ENCODE data around the gene PCK2. TPM values are rescaled to one million over a fixed set of nuclear protein-coding genes. Genes with fewer than 3 reads are reported as not detected.

The PCK2 gene
- total RNA-seq, 2 experiments from 2014 or later: 57.4 to 60.3 TPM

- H3K36me3 Mint-ChIP-seq (ENCODE audit: low read depth): no peaks in the 10 kb centered on the region
- ChIA-PET POLR2A (no interaction called here), CTCF (interaction anchor here (1.2 to 1.3 kb wide), 2 partner anchors 10 to 24 kb away, joined by 3 to 4 read pairs; no protein-coding TSS in a partner anchor)
- DNase-seq: no peak
- H3K4me3 Mint-ChIP-seq: no peak overlapping the region
- H3K27me3 Mint-ChIP-seq: peaks cover 1% of the 10 kb centered on the region
- H3K4me1 Mint-ChIP-seq: peaks cover 22% of the 10 kb centered on the region
- no peak overlapping the region for H3K27ac Mint-ChIP-seq
- no peaks in the 10 kb centered on the region for H3K9me3 Mint-ChIP-seq
Observed at GRCh38 chr14:24084440-24084839, 9.7 kb upstream of the PCK2 start.

DNA sequence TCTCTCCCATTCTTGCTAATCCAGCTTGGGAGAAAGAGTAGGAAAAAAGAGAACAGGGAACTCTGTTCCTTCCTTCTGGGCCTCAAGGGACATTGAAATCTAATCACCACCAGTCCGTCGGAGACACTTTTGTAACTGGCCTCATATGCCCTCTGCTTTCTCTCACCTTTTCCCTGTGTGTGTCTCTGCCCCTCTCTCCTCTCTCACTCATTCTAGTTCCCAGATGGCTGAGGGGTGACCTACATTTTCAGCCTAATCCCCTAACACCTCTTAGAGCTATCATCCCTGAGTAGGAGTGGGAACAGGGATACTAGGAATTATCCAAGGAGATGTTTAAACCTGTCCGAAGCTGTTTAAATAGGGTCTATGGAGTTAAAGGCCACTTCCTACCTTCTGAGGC, 8.9 kb upstream of the PCK2 start:
- Mint-ChIP-seq H3K9me3 (no peaks in the 10 kb centered on the region), H3K27me3 (peaks cover 1% of the 10 kb centered on the region), H3K4me1 (peaks cover 18% of the 10 kb centered on the region), H3K27ac (no peak overlapping the region), H3K36me3 (ENCODE audit: low read depth) (no peaks in the 10 kb centered on the region), H3K4me3 (no peak overlapping the region)
- POLR2A ChIA-PET: interaction anchor here (0.7 kb wide), 1 partner anchor 195 kb away, joined by 3 read pairs; no protein-coding TSS in a partner anchor
- no peak for DNase-seq
- CTCF ChIA-PET: interaction anchor here (0.9 to 1.3 kb wide), 4 partner anchors 11 to 96 kb away, joined by 3 to 4 read pairs (median 3); partner anchors contain the start of genes DHRS4L2 and PSME1

GRCh38 chr14:24086193-24086955, 7.7 kb upstream of the PCK2 start:
- CTCF ChIA-PET: interaction anchor here (1.0 to 1.1 kb wide), 2 partner anchors 20 to 24 kb away, joined by 3 to 4 read pairs; no protein-coding TSS in a partner anchor
- peaks cover 1% of the 10 kb centered on the region for H3K27me3 Mint-ChIP-seq
- H3K4me3 Mint-ChIP-seq: no peak overlapping the region
- DNase-seq: no peak
- no peaks in the 10 kb centered on the region for H3K9me3 Mint-ChIP-seq
- H3K27ac Mint-ChIP-seq: no peak overlapping the region
- peaks cover 14% of the 10 kb centered on the region for H3K4me1 Mint-ChIP-seq
- no peaks in the 10 kb centered on the region for H3K36me3 Mint-ChIP-seq (ENCODE audit: low read depth)
- POLR2A ChIA-PET: interaction anchor here (0.7 kb wide), 1 partner anchor 197 kb away, joined by 3 read pairs; no protein-coding TSS in a partner anchor

DNA sequence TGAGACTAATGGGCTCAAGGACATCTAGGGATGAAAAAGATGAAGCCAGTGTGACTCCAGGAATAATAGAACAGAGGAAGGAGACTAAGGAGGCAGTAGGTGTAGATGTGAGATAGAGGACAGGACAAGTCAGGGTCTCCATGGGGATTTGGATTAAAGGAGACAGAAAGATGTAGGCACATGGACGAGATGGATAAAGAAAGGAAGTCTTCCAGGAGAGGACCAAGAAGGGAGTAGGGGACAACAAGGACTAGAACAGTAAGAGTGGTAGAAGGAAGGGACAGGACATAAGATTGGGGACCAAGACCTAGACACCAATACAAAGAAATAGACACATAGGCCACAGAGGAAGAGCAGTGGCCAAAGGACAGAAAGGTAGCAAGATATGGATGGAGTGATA, 7.1 kb upstream of the PCK2 start:
- H3K36me3 Mint-ChIP-seq (ENCODE audit: low read depth): no peaks in the 10 kb centered on the region
- DNase-seq: no peak
- H3K9me3 Mint-ChIP-seq: no peaks in the 10 kb centered on the region
- POLR2A ChIA-PET: no interaction called here
- peaks cover 11% of the 10 kb centered on the region for H3K4me1 Mint-ChIP-seq
- H3K27me3 Mint-ChIP-seq: peaks cover 1% of the 10 kb centered on the region
- CTCF ChIA-PET: interaction anchor here (1.0 to 1.1 kb wide), 2 partner anchors 20 to 23 kb away, joined by 3 to 4 read pairs; no protein-coding TSS in a partner anchor
- H3K4me3 Mint-ChIP-seq: no peak overlapping the region
- H3K27ac Mint-ChIP-seq: no peak overlapping the region

- H3K27me3 Mint-ChIP-seq: no peaks in the 10 kb centered on the region
- no peaks in the 10 kb centered on the region for H3K36me3 Mint-ChIP-seq (ENCODE audit: low read depth)
- no peak for DNase-seq
- CTCF ChIA-PET: interaction anchor here (0.6 to 1.0 kb wide), 5 partner anchors 8 to 340 kb away, joined by 3 read pairs; partner anchors contain the start of gene IRF9
- peaks cover 13% of the 10 kb centered on the region for H3K4me1 Mint-ChIP-seq
- H3K27ac Mint-ChIP-seq: no peak overlapping the region
- H3K9me3 Mint-ChIP-seq: no peaks in the 10 kb centered on the region
- POLR2A ChIA-PET: no interaction called here
- H3K4me3 Mint-ChIP-seq: no peak overlapping the region
Observed at GRCh38 chr14:24088095-24088494, 6.0 kb upstream of the PCK2 start.

DNA sequence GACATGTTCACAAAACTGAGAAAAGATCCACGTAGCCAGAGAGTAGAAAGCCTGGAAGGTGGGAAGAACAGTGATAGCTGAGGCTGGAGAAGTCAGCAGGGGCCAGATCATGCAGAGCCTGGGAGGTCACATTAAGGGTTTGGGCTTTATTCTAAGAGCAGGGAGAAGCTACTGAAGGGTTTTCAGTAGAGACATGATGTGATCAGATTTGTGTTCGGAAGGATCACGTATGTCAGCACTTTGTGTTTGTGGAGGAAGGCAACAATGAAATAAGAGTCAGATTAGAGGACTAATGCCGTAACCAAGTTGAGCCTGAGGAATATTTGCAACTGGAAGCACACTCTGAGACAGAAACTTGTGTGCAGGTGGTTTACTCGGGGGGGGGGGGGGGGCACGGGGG, 4.2 kb upstream of the PCK2 start:
- no peak for DNase-seq

DNA sequence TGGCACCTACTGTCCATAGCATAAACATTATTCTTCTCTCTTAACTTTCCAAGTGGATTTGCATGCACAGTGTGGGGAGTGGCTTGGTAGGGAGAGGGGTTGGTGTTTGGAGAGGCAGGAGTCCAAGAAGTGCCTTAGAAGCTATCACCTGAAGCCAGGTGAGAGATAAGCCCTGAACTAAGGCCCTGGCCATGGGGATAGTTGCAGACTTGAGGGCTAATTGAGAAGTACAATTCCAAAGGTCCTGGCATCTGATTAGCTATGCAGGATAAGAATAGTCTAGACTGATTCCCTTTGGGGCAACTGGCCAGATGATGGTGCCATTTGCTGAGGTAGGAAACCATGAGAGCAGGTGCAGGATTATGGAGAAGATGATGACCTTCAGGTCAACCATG, 2.0 kb upstream of the PCK2 start:
- POLR2A ChIA-PET: interaction anchor here (0.9 kb wide), 1 partner anchor 44 kb away, joined by 4 read pairs; the partner anchor contains the start of gene PSME1
- peak overlapping the region; percentile 76 for H3K27ac Mint-ChIP-seq
- peaks cover 17% of the 10 kb centered on the region for H3K36me3 Mint-ChIP-seq (ENCODE audit: low read depth)
- no peaks in the 10 kb centered on the region for H3K9me3 Mint-ChIP-seq
- CTCF ChIA-PET: interaction anchor here (0.9 to 9.6 kb wide), 4 partner anchors 11 to 69 kb away, joined by 3 to 138 read pairs (median 13); partner anchors contain the start of gene IRF9
- no peak for DNase-seq
- H3K27me3 Mint-ChIP-seq: no peaks in the 10 kb centered on the region
- peaks cover 35% of the 10 kb centered on the region for H3K4me1 Mint-ChIP-seq
- no peak overlapping the region for H3K4me3 Mint-ChIP-seq

More for the DNA sequence above, 4.2 kb upstream of the PCK2 start:
- Mint-ChIP-seq H3K36me3 (ENCODE audit: low read depth) (peaks cover 2% of the 10 kb centered on the region), H3K9me3 (no peaks in the 10 kb centered on the region), H3K4me1 (peaks cover 20% of the 10 kb centered on the region), H3K4me3 (no peak overlapping the region), H3K27ac (no peak overlapping the region), H3K27me3 (no peaks in the 10 kb centered on the region)
- CTCF ChIA-PET: interaction anchor here (0.9 to 9.6 kb wide), 14 partner anchors 9 to 200 kb away, joined by 3 to 138 read pairs (median 5); partner anchors contain the start of genes CARMIL3, DCAF11, DHRS4L2 and NRL
- POLR2A ChIA-PET: no interaction called here

GRCh38 chr14:24092505-24093206, 1.5 kb upstream of the PCK2 start:
- Mint-ChIP-seq H3K4me3 (peak overlapping the region; percentile 100), H3K4me1 (peaks cover 35% of the 10 kb centered on the region), H3K36me3 (ENCODE audit: low read depth) (peaks cover 17% of the 10 kb centered on the region), H3K27ac (peak overlapping the region; percentile 76), H3K27me3 (no peaks in the 10 kb centered on the region), H3K9me3 (no peaks in the 10 kb centered on the region)
- CTCF ChIA-PET: interaction anchor here (1.0 to 9.6 kb wide), 4 partner anchors 12 to 68 kb away, joined by 3 to 138 read pairs (median 14); partner anchors contain the start of gene IRF9
- POLR2A ChIA-PET: interaction anchor here (0.9 kb wide), 1 partner anchor 43 kb away, joined by 4 read pairs; the partner anchor contains the start of gene PSME1
- no peak for DNase-seq

DNA sequence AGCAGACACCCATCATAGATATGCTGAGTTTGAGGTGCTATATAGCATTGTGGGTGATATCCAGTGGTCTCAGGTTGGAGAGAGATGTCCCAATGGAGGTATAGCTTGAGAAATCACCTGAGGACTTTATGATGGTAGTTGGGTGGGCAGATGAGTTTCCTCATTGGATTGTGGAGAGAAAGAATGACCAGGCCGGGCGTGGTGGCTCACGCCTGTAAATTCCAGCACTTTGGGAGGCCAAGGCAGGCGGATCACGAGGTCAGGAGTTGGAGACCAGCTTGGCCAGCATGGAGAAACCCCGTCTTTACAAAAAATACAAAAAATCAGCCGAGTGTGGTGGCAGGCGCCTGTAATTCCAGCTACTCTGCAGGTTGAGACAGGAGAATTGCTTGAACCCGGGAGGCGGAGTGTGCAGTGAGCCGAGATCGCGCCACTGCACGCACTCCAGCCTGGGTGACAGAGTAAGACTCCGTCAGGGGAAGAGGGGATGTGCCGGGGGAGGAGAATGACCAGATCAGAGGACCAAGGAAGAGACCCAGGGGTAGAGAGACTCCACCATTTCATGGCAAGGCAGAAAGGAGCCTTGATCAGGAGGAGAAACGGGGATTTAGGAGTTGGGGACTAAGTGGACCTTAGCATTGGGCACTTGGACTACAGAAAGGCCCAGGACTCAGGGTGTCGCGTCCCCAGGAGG, 757 bp upstream of the PCK2 start:
- POLR2A ChIA-PET: interaction anchor here (1.2 to 2.7 kb wide), 2 partner anchors 15 to 21 kb away, joined by 9 to 13 read pairs; partner anchors contain the start of genes DCAF11 and NRL
- CTCF ChIA-PET: interaction anchor here (1.0 to 9.6 kb wide), 4 partner anchors 12 to 67 kb away, joined by 3 to 138 read pairs (median 14); partner anchors contain the start of gene IRF9
- peaks cover 22% of the 10 kb centered on the region for H3K36me3 Mint-ChIP-seq (ENCODE audit: low read depth)
- peak overlapping the region; percentile 76 for H3K27ac Mint-ChIP-seq
- H3K4me1 Mint-ChIP-seq: peaks cover 35% of the 10 kb centered on the region
- H3K27me3 Mint-ChIP-seq: no peaks in the 10 kb centered on the region
- no peak for DNase-seq
- no peaks in the 10 kb centered on the region for H3K9me3 Mint-ChIP-seq
- peak overlapping the region; percentile 100 for H3K4me3 Mint-ChIP-seq

- no peaks in the 10 kb centered on the region for H3K9me3 Mint-ChIP-seq
- DNase-seq: no peak
- ChIA-PET POLR2A (interaction anchor here (0.5 to 2.7 kb wide), 5 partner anchors 10 to 92 kb away, joined by 3 to 13 read pairs (median 4); no protein-coding TSS in a partner anchor), CTCF (interaction anchor here (1.3 to 9.6 kb wide), 6 partner anchors 12 to 147 kb away, joined by 3 to 138 read pairs (median 7); partner anchors contain the start of genes DCAF11, IRF9 and TINF2)
- H3K4me1 Mint-ChIP-seq: peaks cover 35% of the 10 kb centered on the region
- H3K36me3 Mint-ChIP-seq (ENCODE audit: low read depth): peaks cover 33% of the 10 kb centered on the region
- peak overlapping the region; percentile 98 for H3K27ac Mint-ChIP-seq
- no peaks in the 10 kb centered on the region for H3K27me3 Mint-ChIP-seq
- H3K4me3 Mint-ChIP-seq: peak overlapping the region; percentile 100
Observed at GRCh38 chr14:24094841-24095270, 745 bp downstream of the PCK2 start.

DNA sequence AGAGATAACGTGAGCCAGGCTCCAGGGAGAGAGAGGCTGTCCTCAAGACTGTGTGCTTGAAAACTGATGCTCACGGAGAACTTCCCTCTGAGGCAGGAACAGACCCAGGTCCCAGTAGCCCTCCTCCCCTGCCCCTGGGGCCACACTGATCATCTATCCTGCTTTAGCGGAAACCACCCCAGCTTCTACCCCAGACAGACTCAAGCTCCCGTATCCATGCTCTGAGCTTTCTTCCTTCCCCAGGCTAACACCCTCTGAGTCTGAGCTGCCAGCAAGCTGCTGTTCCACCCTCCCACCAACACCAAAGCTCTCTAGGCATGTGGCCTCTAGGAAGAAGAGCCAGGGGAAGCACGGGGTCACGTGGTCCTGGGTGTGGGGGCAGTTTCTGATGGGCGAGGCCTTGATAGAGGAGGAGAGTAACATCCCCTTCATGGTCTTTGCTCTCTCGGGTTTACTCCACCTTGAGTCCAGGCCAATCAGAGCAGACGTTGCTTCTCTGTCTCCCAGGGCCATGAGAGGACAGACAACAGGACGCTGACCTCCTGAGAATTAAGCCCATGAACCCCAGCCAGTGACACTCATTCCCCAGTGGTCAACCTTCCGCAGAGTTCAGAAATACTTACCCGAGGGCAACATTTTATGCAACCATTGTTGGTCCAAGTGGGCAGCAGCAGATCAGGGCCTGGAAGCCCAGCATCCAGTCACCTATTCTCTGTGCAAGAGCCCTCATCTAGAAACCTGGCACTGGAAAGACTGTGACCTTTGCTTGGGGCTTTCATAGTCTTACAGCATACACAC, 1.4 kb downstream of the PCK2 start:
- Mint-ChIP-seq H3K9me3 (no peaks in the 10 kb centered on the region), H3K36me3 (ENCODE audit: low read depth) (peaks cover 38% of the 10 kb centered on the region), H3K4me3 (peak overlapping the region; percentile 100), H3K27me3 (no peaks in the 10 kb centered on the region), H3K4me1 (peaks cover 34% of the 10 kb centered on the region), H3K27ac (peak overlapping the region; percentile 98)
- ChIA-PET POLR2A (interaction anchor here (0.5 to 2.7 kb wide), 4 partner anchors 13 to 91 kb away, joined by 3 to 13 read pairs (median 4); no protein-coding TSS in a partner anchor), CTCF (interaction anchor here (1.3 to 9.6 kb wide), 5 partner anchors 11 to 147 kb away, joined by 6 to 138 read pairs (median 7); partner anchors contain the start of genes DCAF11, IRF9 and TINF2)
- DNase-seq: peak; percentile 54
